HEK293T (cell line): ENCODE results near the gene IL17RE.

Experiments used
- ARNT ChIP-seq: fragments of 450-650 bp; IDR thresholded peaks from 2 replicates; pipeline ENCODE4 v1.6.1; 2017; ENCODE audit warnings: mild to moderate bottlenecking
- BHLHE40 ChIP-seq: fragments of 450-650 bp; IDR thresholded peaks from 2 replicates; pipeline ENCODE4 v1.6.1; 2016; ENCODE audit warnings: mild to moderate bottlenecking, moderate library complexity, borderline replicate concordance
- ELF4 ChIP-seq: fragments of 450-650 bp; IDR thresholded peaks from 2 replicates; pipeline ENCODE4 v1.6.1; 2017; ENCODE audit warnings: antibody characterized with exemption
- FOXA1 ChIP-seq: fragments of 450-650 bp; IDR thresholded peaks from 2 replicates; pipeline ENCODE4 v1.6.1; 2016; ENCODE audit warnings: mild to moderate bottlenecking
- FOXK2 ChIP-seq: fragments of 450-650 bp; IDR thresholded peaks from 2 replicates; pipeline ENCODE4 v1.6.1; 2016; ENCODE audit warnings: mild to moderate bottlenecking
- FOXM1 ChIP-seq: fragments of 450-650 bp; IDR thresholded peaks from 2 replicates; pipeline ENCODE4 v1.6.1; 2017; ENCODE audit warnings: mild to moderate bottlenecking, borderline replicate concordance
- HDGF ChIP-seq: fragments of 450-650 bp; IDR thresholded peaks from 2 replicates; pipeline ENCODE4 v1.6.1; 2017; ENCODE audit warnings: antibody characterized with exemption, borderline replicate concordance
- L3MBTL2 ChIP-seq: fragments of 450-650 bp; conservative IDR thresholded peaks from 2 replicates; pipeline ENCODE4 v1.6.1; 2016; ENCODE audit warnings: mild to moderate bottlenecking
- LEF1 ChIP-seq: fragments of 450-650 bp; IDR thresholded peaks from 2 replicates; pipeline ENCODE4 v1.6.1; 2017; ENCODE audit warnings: mild to moderate bottlenecking, borderline replicate concordance
- NFRKB ChIP-seq: fragments of 450-650 bp; IDR thresholded peaks from 2 replicates; pipeline ENCODE4 v1.6.1; 2016; ENCODE audit warnings: mild to moderate bottlenecking, moderate library complexity
- SP1 ChIP-seq: fragments of 450-650 bp; IDR thresholded peaks from 2 replicates; pipeline ENCODE4 v1.6.1; 2017
- SUZ12 ChIP-seq: fragments of 450-650 bp; IDR thresholded peaks from 2 replicates; pipeline ENCODE4 v1.6.1; 2016; ENCODE audit warnings: mild to moderate bottlenecking
- TARDBP ChIP-seq: fragments of 450-650 bp; IDR thresholded peaks from 2 replicates; pipeline ENCODE4 v1.6.1; 2016
- TF ChIP-seq, protein P1 (sequence below): fragments of 450-650 bp; IDR thresholded peaks from 2 replicates; pipeline ENCODE4 v1.6.1; 2016

GRCh38 chr3:9898467-9899241 lies 4.0 kb upstream of the IL17RE start:
- TF ChIP-seq ELF4 (no peak), L3MBTL2 (no peak), NFRKB (no peak), BHLHE40 (no peak), FOXK2 (no peak), FOXA1 (no peak), ARNT (no peak), LEF1 (no peak), SP1 (no peak), TARDBP (no peak), SUZ12 (no peak), HDGF (no peak), FOXM1 (no peak)
- TF ChIP-seq, protein P1, sequence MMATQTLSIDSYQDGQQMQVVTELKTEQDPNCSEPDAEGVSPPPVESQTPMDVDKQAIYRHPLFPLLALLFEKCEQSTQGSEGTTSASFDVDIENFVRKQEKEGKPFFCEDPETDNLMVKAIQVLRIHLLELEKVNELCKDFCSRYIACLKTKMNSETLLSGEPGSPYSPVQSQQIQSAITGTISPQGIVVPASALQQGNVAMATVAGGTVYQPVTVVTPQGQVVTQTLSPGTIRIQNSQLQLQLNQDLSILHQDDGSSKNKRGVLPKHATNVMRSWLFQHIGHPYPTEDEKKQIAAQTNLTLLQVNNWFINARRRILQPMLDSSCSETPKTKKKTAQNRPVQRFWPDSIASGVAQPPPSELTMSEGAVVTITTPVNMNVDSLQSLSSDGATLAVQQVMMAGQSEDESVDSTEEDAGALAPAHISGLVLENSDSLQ = no peak
